ENCODE data around the gene PCK2. TPM values are rescaled to one million over a fixed set of nuclear protein-coding genes. Genes with fewer than 3 reads are reported as not detected.

PCK2 gene
- total and polyA plus RNA-seq, 2 of the 13 experiments (the other 11 are each of a cell fraction or from before 2014, with no cell fraction given) = 129 to 272 TPM

GRCh38 chr14:24117179-24117578 lies 23.1 kb downstream of the PCK2 start:
- no peak for FAIRE-seq
- Histone ChIP-seq H3K4me2 (ENCODE audit: low read depth, low read length) (0 out of 2 replicates have a peak overlapping the region, but pooled peaks have one; percentile 92), H3K9ac (ENCODE audit: insufficient read depth, low read depth, low read length) (peak overlapping the region; percentile 99; the same call in 1 of the 2 replicates), H3K4me3 (replicated peaks in 1 of 3; ENCODE audit: insufficient read depth in 1 of 3, low read depth in 2 of 3, low read length in 3 of 3) (no peak overlapping the region), H3K27me3 (ENCODE audit: control insufficient read depth in 1 of 2, insufficient read depth in 2 of 2, low read length in 2 of 2) (no peaks in the 10 kb centered on the region; a peak in 1 of 5 replicates), H4K20me1 (ENCODE audit: insufficient read depth, low read length) (no peaks in the 10 kb centered on the region), H3K79me2 (ENCODE audit: insufficient read depth, low read length) (peaks cover 33% of the 10 kb centered on the region), H3K9me3 (ENCODE audit: low read length) (no peaks in the 10 kb centered on the region), H3K36me3 (replicated peaks in 1 of 2; ENCODE audit: control insufficient read depth in 1 of 2, insufficient read depth in 2 of 2, low read length in 2 of 2) (peaks cover 47 to 55% of the 10 kb centered on the region in 2 experiments), H3K27ac (ENCODE audit: extremely low read length, insufficient read depth, low read length) (no peak overlapping the region), H2AFZ (ENCODE audit: low read length) (no peak overlapping the region), H3K4me1 (ENCODE audit: insufficient read depth, low read length) (peaks cover 31% of the 10 kb centered on the region)
- WGBS (ENCODE audit: low lambda C conversion rate) = 96% methylated on average over 6 of the region's 6 CpGs
- ChIA-PET POLR2A (interaction anchor here (1.0 to 15.5 kb wide), 5 partner anchors 14 to 59 kb away, joined by 3 to 977 read pairs (median 279); partner anchors contain the start of genes EMC9, FITM1, PCK2 and PSME1), CTCF (ENCODE audit: low intra/inter-chr PET ratio, low total read pairs) (no interaction called here)
- no peak for ATAC-seq
- no TSS peak for BruUV-seq (replicated peaks)
- intact Hi-C loops (cut with micrococcal nuclease; ENCODE audit: unreplicated experiment) = loop anchor here (10.0 kb wide), 2 partner anchors 812 to 1022 kb away; partner anchors contain the start of genes ACIN1, BCL2L2, C14orf119 and PPP1R3E
- no peak for DNase-seq (ENCODE audit: low spot score)
- in situ Hi-C loops (cut with HindIII; ENCODE audit: extremely low pct_ligation_motif_present, low pct_unique_long_range_greater_than_20kb) = loop anchor here (25.0 kb wide), 1 partner anchor 1530 kb away; the partner anchor contains the start of genes ABHD4 and DAD1
- 0 out of 2 replicates have a peak, but pooled peaks have one; percentile 36 for TF ChIP-seq NRL (CRISPR knock-in tag; IDR thresholded peaks at IDR 0.05; ENCODE audit: borderline replicate concordance)
- no peak for TF ChIP-seq ZNF3 (CRISPR knock-in tag; IDR thresholded peaks at IDR 0.05)
- TF ChIP-seq WIZ (CRISPR knock-in tag; IDR thresholded peaks at IDR 0.05) = 0 out of 2 replicates have a peak, but pooled peaks have one; percentile 15
- peak; percentile 48; the same call in 1 of the 2 replicates for TF ChIP-seq THAP7 (CRISPR knock-in tag; IDR thresholded peaks at IDR 0.05)
- TF ChIP-seq HDAC1 (CRISPR knock-in tag; IDR thresholded peaks at IDR 0.05) = no peak
- TF ChIP-seq SMYD3 (CRISPR knock-in tag; IDR thresholded peaks at IDR 0.05) = no peak
- no peak for TF ChIP-seq PITX1 (CRISPR knock-in tag; IDR thresholded peaks at IDR 0.05)
- no peak for TF ChIP-seq ZXDC (CRISPR knock-in tag; IDR thresholded peaks at IDR 0.05)
- TF ChIP-seq PRPF4 (IDR thresholded peaks at IDR 0.05; ENCODE audit: low read depth, low read length, poor library complexity, severe bottlenecking) = no peak
- no peak for TF ChIP-seq SIX4 (CRISPR knock-in tag; IDR thresholded peaks at IDR 0.05)
- TF ChIP-seq ZNF687 (CRISPR knock-in tag; IDR thresholded peaks at IDR 0.05) = 0 out of 2 replicates have a peak, but pooled peaks have one; percentile 18
- TF ChIP-seq ZNF891 (CRISPR knock-in tag; IDR thresholded peaks at IDR 0.05) = peak; percentile 33; the same call in 1 of the 2 replicates
- TF ChIP-seq ZNF280B (CRISPR knock-in tag; IDR thresholded peaks at IDR 0.05; ENCODE audit: borderline replicate concordance) = peak; percentile 71; the same call in 1 of the 2 replicates
- no peak for TF ChIP-seq GATAD2A (CRISPR knock-in tag; IDR thresholded peaks at IDR 0.05)
